ENCODE data around the gene GDPD4. TPM values are rescaled to one million over a fixed set of nuclear protein-coding genes. Genes with fewer than 3 reads are reported as not detected.

Gene GDPD4
- total and polyA plus RNA-seq, 10 donors = 0.07 to 1.6 (median 0.22) TPM; not detected in 6

DNA sequence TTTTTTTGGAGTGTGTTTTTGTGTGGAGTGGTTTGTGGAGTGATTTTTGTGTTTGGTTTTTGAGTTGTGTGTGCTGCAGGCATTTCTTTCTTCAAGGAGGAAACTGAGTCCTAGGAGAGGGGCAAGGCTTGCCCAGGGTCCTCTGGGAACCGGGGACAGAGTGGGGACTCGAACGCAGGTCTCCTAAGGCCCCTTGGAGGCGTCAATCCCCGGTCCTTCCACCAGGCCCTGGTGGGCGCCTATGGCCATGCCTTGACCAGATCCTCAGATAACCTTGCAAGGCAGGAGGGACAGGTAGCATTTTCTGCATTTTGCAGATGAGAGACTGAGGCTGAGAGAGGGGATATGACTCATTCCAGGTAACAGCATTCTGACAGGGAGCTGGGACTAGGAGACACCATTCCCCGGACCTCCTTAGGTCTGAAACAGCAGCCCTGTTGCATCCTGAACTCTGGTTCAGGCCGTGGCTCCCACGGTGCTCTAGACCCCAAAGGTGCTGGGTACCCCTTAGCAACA is 134.3 kb downstream of the GDPD4 start:
- TF ChIP-seq POLR2A (IDR thresholded peaks at IDR 0.05) = no peak
- TF ChIP-seq, protein P1, sequence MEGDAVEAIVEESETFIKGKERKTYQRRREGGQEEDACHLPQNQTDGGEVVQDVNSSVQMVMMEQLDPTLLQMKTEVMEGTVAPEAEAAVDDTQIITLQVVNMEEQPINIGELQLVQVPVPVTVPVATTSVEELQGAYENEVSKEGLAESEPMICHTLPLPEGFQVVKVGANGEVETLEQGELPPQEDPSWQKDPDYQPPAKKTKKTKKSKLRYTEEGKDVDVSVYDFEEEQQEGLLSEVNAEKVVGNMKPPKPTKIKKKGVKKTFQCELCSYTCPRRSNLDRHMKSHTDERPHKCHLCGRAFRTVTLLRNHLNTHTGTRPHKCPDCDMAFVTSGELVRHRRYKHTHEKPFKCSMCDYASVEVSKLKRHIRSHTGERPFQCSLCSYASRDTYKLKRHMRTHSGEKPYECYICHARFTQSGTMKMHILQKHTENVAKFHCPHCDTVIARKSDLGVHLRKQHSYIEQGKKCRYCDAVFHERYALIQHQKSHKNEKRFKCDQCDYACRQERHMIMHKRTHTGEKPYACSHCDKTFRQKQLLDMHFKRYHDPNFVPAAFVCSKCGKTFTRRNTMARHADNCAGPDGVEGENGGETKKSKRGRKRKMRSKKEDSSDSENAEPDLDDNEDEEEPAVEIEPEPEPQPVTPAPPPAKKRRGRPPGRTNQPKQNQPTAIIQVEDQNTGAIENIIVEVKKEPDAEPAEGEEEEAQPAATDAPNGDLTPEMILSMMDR (IDR thresholded peaks at IDR 0.05 in 8 of 11, conservative IDR thresholded peaks at IDR 0.05 in 3 of 11) = no peak
- no peak for TF ChIP-seq POLR2AphosphoS5 (IDR thresholded peaks at IDR 0.05)
- intact Hi-C loops (cut with DNase I; ENCODE audit: low total_unique reads) = no loop called here
- Histone ChIP-seq H3K4me1 (peaks cover 0 to 21% (median 2%) of the 10 kb centered on the region in 6 donors), H3K27ac (no peak overlapping the region), H3K27me3 (replicated peaks in 1 of 7) (no peaks in the 10 kb centered on the region), H3K9me3 (no peaks in the 10 kb centered on the region), H3K36me3 (no peaks in the 10 kb centered on the region), H3K4me3 (no peak overlapping the region)
- WGBS, 5 donors = 80 to 91% (median 83%) methylated on average over 8 to 9 of the region's 9 CpGs
- no peak for DNase-seq

Other genes starting within 250 kb of the GDPD4 start
- 1 to 10 TPM; 3.5 to 9.2 (median 8.0) TPM for gene CAPN5, start 234.7 kb downstream of the GDPD4 start, total RNA-seq
- gene CAPN5, start 234.7 kb downstream of the GDPD4 start, polyA plus RNA-seq = 1 to 10 TPM in 1 of 3 donors, under 1 TPM in 2; 0.80 to 2.4 (median 0.96) TPM
- gene OMP, start 198.8 kb downstream of the GDPD4 start, total RNA-seq = under 1 TPM in 1 of 7 donors, not detected in 6; 0.64 TPM
- under 1 TPM in 1 of 3 donors, not detected in 2; 0.51 TPM for gene OMP, start 198.8 kb downstream of the GDPD4 start, polyA plus RNA-seq
- 100 to 1,000 TPM in 1 of 7 donors, 10 to 100 TPM in 6; 27.2 to 147 (median 61.0) TPM for gene MYO7A, start 173.4 kb downstream of the GDPD4 start, total RNA-seq
- 10 to 100 TPM in 2 of 3 donors, 1 to 10 TPM in 1; 3.5 to 14.3 (median 11.3) TPM for gene MYO7A, start 173.4 kb downstream of the GDPD4 start, polyA plus RNA-seq
- 10 to 100 TPM; 31.0 to 76.5 (median 43.1) TPM for gene PAK1, start 172.4 kb upstream of the GDPD4 start, total RNA-seq
- 10 to 100 TPM in 2 of 3 donors, 1 to 10 TPM in 1; 9.3 to 16.4 (median 11.0) TPM for gene PAK1, start 172.4 kb upstream of the GDPD4 start, polyA plus RNA-seq

Measured in spleen (tissue), 11 donors.